Measurements from ENCODE around the gene PCSK5. TPM values are rescaled to one million over a fixed set of nuclear protein-coding genes. Genes with fewer than 3 reads are reported as not detected.

The PCSK5 gene
- total and polyA plus RNA-seq, 7 experiments from 2014 or later = 5.2 to 35.0 (median 19.1) TPM

- no peak for ATAC-seq
- no peak overlapping the region for H3K27ac ChIP-seq (ENCODE audit: low read depth, low read length)
- Mint-ChIP-seq H3K27me3 (no peaks in the 10 kb centered on the region), H3K27ac (peak overlapping the region in 3 of 9 donors; percentile 2 to 83 (median 7)), H3K4me3 (no peak overlapping the region), H3K4me1 (peaks cover 0 to 23% (median 9%) of the 10 kb centered on the region in 7 donors), H3K9me3 (no peaks in the 10 kb centered on the region), H3K36me3 (peaks cover 0 to 51% (median 11%) of the 10 kb centered on the region in 5 donors)
- H3K9me3 ChIP-seq (ENCODE audit: control insufficient read depth in 2 of 3, low read length in 3 of 3) = no peaks in the 10 kb centered on the region
- H3K4me1 ChIP-seq (ENCODE audit: control insufficient read depth in 2 of 2, insufficient read depth in 2 of 2, low read length in 2 of 2) = no peaks in the 10 kb centered on the region
- ChIA-PET POLR2A (no interaction called here), CTCF (interaction anchor here (1.0 kb wide), 2 partner anchors 10 to 12 kb away, joined by 3 read pairs; no protein-coding TSS in a partner anchor)
- H3K4me3 ChIP-seq (ENCODE audit: low read length) = no peak overlapping the region
- H3K36me3 ChIP-seq (ENCODE audit: control insufficient read depth in 2 of 3, insufficient read depth in 3 of 3, low read length in 3 of 3) = peaks cover 0 to 4% (median 0%) of the 10 kb centered on the region in 3 experiments
- intact Hi-C loops (cut with micrococcal nuclease) = loop anchor here in 1 of 2 donors (1.0 to 2.0 kb wide), 4 partner anchors 66 to 826 kb away; partner anchors contain the start of gene PCSK5
- no peaks in the 10 kb centered on the region for H3K27me3 ChIP-seq (ENCODE audit: control insufficient read depth in 2 of 2, insufficient read depth in 2 of 2, low read length in 2 of 2)
- DNase-seq = no peak
These were observed 199.9 kb downstream of the PCSK5 start for GRCh38 chr9:76090330-76090729.

GRCh38 chr9:76090909-76091308 is 200.4 kb downstream of the PCSK5 start:
- CTCF ChIA-PET = interaction anchor here (1.0 kb wide), 2 partner anchors 10 to 11 kb away, joined by 3 read pairs; no protein-coding TSS in a partner anchor
- no peaks in the 10 kb centered on the region for H3K27me3 ChIP-seq (ENCODE audit: control insufficient read depth in 2 of 2, insufficient read depth in 2 of 2, low read length in 2 of 2)
- no peaks in the 10 kb centered on the region for H3K27me3 Mint-ChIP-seq
- H3K9me3 Mint-ChIP-seq = no peaks in the 10 kb centered on the region
- H3K4me1 ChIP-seq (ENCODE audit: control insufficient read depth in 2 of 2, insufficient read depth in 2 of 2, low read length in 2 of 2) = no peaks in the 10 kb centered on the region
- ATAC-seq (no peak), DNase-seq (no peak)
- H3K4me3 Mint-ChIP-seq = no peak overlapping the region
- H3K4me3 ChIP-seq (ENCODE audit: low read length) = no peak overlapping the region
- intact Hi-C loops (cut with micrococcal nuclease) = loop anchor here in 1 of 2 donors (1.0 to 2.0 kb wide), 4 partner anchors 66 to 826 kb away; partner anchors contain the start of gene PCSK5
- no peaks in the 10 kb centered on the region for H3K9me3 ChIP-seq (ENCODE audit: control insufficient read depth in 2 of 3, low read length in 3 of 3)
- POLR2A ChIA-PET = no interaction called here
- H3K36me3 Mint-ChIP-seq = peaks cover 0 to 53% (median 13%) of the 10 kb centered on the region in 5 donors
- peaks cover 0 to 4% (median 0%) of the 10 kb centered on the region in 3 experiments for H3K36me3 ChIP-seq (ENCODE audit: control insufficient read depth in 2 of 3, insufficient read depth in 3 of 3, low read length in 3 of 3)
- H3K4me1 Mint-ChIP-seq = peaks cover 0 to 20% (median 9%) of the 10 kb centered on the region in 7 donors
- H3K27ac ChIP-seq (ENCODE audit: low read depth, low read length) = no peak overlapping the region
- peak overlapping the region in 2 of 9 donors; percentile 7 to 48 for H3K27ac Mint-ChIP-seq

- Histone ChIP-seq H3K27me3 (ENCODE audit: control insufficient read depth in 2 of 2, insufficient read depth in 2 of 2, low read length in 2 of 2) (no peaks in the 10 kb centered on the region), H3K9me3 (ENCODE audit: control insufficient read depth in 2 of 3, low read length in 3 of 3) (no peaks in the 10 kb centered on the region), H3K4me3 (ENCODE audit: low read length) (no peak overlapping the region), H3K4me1 (ENCODE audit: control insufficient read depth in 2 of 2, insufficient read depth in 2 of 2, low read length in 2 of 2) (no peaks in the 10 kb centered on the region), H3K27ac (ENCODE audit: low read depth, low read length) (no peak overlapping the region), H3K36me3 (ENCODE audit: control insufficient read depth in 2 of 3, insufficient read depth in 3 of 3, low read length in 3 of 3) (peaks cover 0 to 14% (median 0%) of the 10 kb centered on the region in 3 experiments)
- Mint-ChIP-seq H3K9me3 (no peaks in the 10 kb centered on the region), H3K4me1 (peaks cover 0 to 19% (median 7%) of the 10 kb centered on the region in 7 donors), H3K4me3 (no peak overlapping the region), H3K36me3 (peaks cover 0 to 49% (median 20%) of the 10 kb centered on the region in 5 donors), H3K27me3 (no peaks in the 10 kb centered on the region), H3K27ac (no peak overlapping the region)
- ATAC-seq (no peak), DNase-seq (no peak)
- CTCF ChIA-PET = no interaction called here
- POLR2A ChIA-PET = no interaction called here
- intact Hi-C loops (cut with micrococcal nuclease) = no loop called here
These were observed 202.1 kb downstream of the PCSK5 start for GRCh38 chr9:76092572-76092971.

- intact Hi-C loops (cut with micrococcal nuclease) = no loop called here
- H3K27ac Mint-ChIP-seq = peak overlapping the region in 2 of 9 donors; percentile 13 to 37
These were observed 205.1 kb downstream of the PCSK5 start for GRCh38 chr9:76095585-76095984.

GRCh38 chr9:76099516-76099915 is 209.0 kb downstream of the PCSK5 start:
- no peak overlapping the region for H3K4me3 ChIP-seq (ENCODE audit: low read length)
- no peak overlapping the region for H3K27ac ChIP-seq (ENCODE audit: low read depth, low read length)
- H3K4me1 ChIP-seq (ENCODE audit: control insufficient read depth in 2 of 2, insufficient read depth in 2 of 2, low read length in 2 of 2) = peaks cover 0 to 14% of the 10 kb centered on the region in 2 donors
- intact Hi-C loops (cut with micrococcal nuclease) = no loop called here
- Mint-ChIP-seq H3K9me3 (no peaks in the 10 kb centered on the region), H3K36me3 (peaks cover 11 to 81% (median 63%) of the 10 kb centered on the region in 5 donors), H3K4me3 (peak overlapping the region in 2 of 10 donors; percentile 11 to 45), H3K27ac (peak overlapping the region in 2 of 9 donors; percentile 65 to 81), H3K4me1 (peaks cover 7 to 49% (median 38%) of the 10 kb centered on the region in 7 donors), H3K27me3 (no peaks in the 10 kb centered on the region)
- DNase-seq = no peak
- no peaks in the 10 kb centered on the region for H3K9me3 ChIP-seq (ENCODE audit: control insufficient read depth in 2 of 3, low read length in 3 of 3)
- ChIA-PET CTCF (interaction anchor here (0.6 to 0.8 kb wide), 3 partner anchors 51 to 208 kb away, joined by 3 to 4 read pairs (median 3); no protein-coding TSS in a partner anchor), POLR2A (interaction anchor here (0.6 to 0.9 kb wide), 2 partner anchors 76 to 209 kb away, joined by 3 to 4 read pairs; partner anchors contain the start of gene PCSK5)
- peaks cover 0 to 31% (median 3%) of the 10 kb centered on the region in 3 experiments for H3K36me3 ChIP-seq (ENCODE audit: control insufficient read depth in 2 of 3, insufficient read depth in 3 of 3, low read length in 3 of 3)
- no peak for ATAC-seq
- no peaks in the 10 kb centered on the region for H3K27me3 ChIP-seq (ENCODE audit: control insufficient read depth in 2 of 2, insufficient read depth in 2 of 2, low read length in 2 of 2)

More at GRCh38 chr9:76095585-76095984, 205.1 kb downstream of the PCSK5 start:
- H3K4me1 ChIP-seq (ENCODE audit: control insufficient read depth in 2 of 2, insufficient read depth in 2 of 2, low read length in 2 of 2) = peaks cover 0 to 12% of the 10 kb centered on the region in 2 donors
- Mint-ChIP-seq H3K36me3 (peaks cover 0 to 60% (median 33%) of the 10 kb centered on the region in 5 donors), H3K4me1 (peaks cover 2 to 26% (median 21%) of the 10 kb centered on the region in 7 donors), H3K4me3 (no peak overlapping the region), H3K9me3 (no peaks in the 10 kb centered on the region), H3K27me3 (no peaks in the 10 kb centered on the region)
- ChIA-PET CTCF (no interaction called here), POLR2A (no interaction called here)
- ATAC-seq (no peak), DNase-seq (no peak)
- no peak overlapping the region for H3K4me3 ChIP-seq (ENCODE audit: low read length)
- H3K27ac ChIP-seq (ENCODE audit: low read depth, low read length) = no peak overlapping the region
- no peaks in the 10 kb centered on the region for H3K27me3 ChIP-seq (ENCODE audit: control insufficient read depth in 2 of 2, insufficient read depth in 2 of 2, low read length in 2 of 2)
- H3K9me3 ChIP-seq (ENCODE audit: control insufficient read depth in 2 of 3, low read length in 3 of 3) = no peaks in the 10 kb centered on the region
- H3K36me3 ChIP-seq (ENCODE audit: control insufficient read depth in 2 of 3, insufficient read depth in 3 of 3, low read length in 3 of 3) = peaks cover 0 to 31% (median 3%) of the 10 kb centered on the region in 3 experiments

GRCh38 chr9:76101075-76101474 is 210.6 kb downstream of the PCSK5 start:
- Mint-ChIP-seq H3K4me1 (peaks cover 7 to 49% (median 38%) of the 10 kb centered on the region in 7 donors), H3K27ac (peak overlapping the region in 8 of 9 donors; percentile 3 to 68 (median 14)), H3K4me3 (peak overlapping the region in 7 of 10 donors; percentile 1 to 68 (median 49)), H3K27me3 (no peaks in the 10 kb centered on the region), H3K9me3 (no peaks in the 10 kb centered on the region), H3K36me3 (peaks cover 15 to 83% (median 64%) of the 10 kb centered on the region in 5 donors)
- peaks cover 0 to 14% of the 10 kb centered on the region in 2 donors for H3K4me1 ChIP-seq (ENCODE audit: control insufficient read depth in 2 of 2, insufficient read depth in 2 of 2, low read length in 2 of 2)
- H3K36me3 ChIP-seq (ENCODE audit: control insufficient read depth in 2 of 3, insufficient read depth in 3 of 3, low read length in 3 of 3) = peaks cover 0 to 33% (median 3%) of the 10 kb centered on the region in 3 experiments
- ChIA-PET CTCF (interaction anchor here (0.7 to 1.2 kb wide), 2 partner anchors 10 to 14 kb away, joined by 3 read pairs; no protein-coding TSS in a partner anchor), POLR2A (no interaction called here)
- intact Hi-C loops (cut with micrococcal nuclease) = no loop called here
- no peaks in the 10 kb centered on the region for H3K9me3 ChIP-seq (ENCODE audit: control insufficient read depth in 2 of 3, low read length in 3 of 3)
- DNase-seq (no peak), ATAC-seq (no peak)
- H3K27me3 ChIP-seq (ENCODE audit: control insufficient read depth in 2 of 2, insufficient read depth in 2 of 2, low read length in 2 of 2) = no peaks in the 10 kb centered on the region
- H3K27ac ChIP-seq (ENCODE audit: low read depth, low read length) = no peak overlapping the region
- no peak overlapping the region for H3K4me3 ChIP-seq (ENCODE audit: low read length)

All from naive thymus-derived CD4-positive, alpha-beta T cell (primary cell).